Measurements from ENCODE around the gene EEF1A2.

The EEF1A2 gene

DNA sequence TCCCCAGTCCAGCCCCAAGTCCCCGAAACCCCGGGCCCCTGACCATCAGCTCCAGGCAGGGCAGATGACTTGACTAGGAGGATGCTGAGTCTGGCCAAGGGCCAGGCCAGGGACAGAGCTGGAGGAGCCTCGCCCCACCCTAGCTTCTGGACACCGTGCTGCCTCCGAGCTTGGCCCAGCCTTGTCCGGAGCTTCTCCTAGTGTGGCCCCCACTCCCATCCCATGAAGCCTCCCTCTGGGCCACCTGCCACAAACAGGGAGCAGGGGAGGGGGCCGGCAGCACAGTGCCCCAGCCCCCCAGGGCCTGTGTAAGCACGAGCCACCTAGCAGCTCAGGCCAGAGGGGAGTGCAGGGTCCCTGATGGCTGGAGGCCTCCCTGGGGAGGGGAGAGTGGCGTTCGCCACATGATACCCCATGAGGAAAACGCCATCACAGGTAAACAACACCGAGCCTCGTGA, 5.3 kb downstream of the EEF1A2 start:
- H3K4me3 ChIP-seq (ENCODE audit: low read length): no peak overlapping the region
- TF ChIP-seq, protein P1, sequence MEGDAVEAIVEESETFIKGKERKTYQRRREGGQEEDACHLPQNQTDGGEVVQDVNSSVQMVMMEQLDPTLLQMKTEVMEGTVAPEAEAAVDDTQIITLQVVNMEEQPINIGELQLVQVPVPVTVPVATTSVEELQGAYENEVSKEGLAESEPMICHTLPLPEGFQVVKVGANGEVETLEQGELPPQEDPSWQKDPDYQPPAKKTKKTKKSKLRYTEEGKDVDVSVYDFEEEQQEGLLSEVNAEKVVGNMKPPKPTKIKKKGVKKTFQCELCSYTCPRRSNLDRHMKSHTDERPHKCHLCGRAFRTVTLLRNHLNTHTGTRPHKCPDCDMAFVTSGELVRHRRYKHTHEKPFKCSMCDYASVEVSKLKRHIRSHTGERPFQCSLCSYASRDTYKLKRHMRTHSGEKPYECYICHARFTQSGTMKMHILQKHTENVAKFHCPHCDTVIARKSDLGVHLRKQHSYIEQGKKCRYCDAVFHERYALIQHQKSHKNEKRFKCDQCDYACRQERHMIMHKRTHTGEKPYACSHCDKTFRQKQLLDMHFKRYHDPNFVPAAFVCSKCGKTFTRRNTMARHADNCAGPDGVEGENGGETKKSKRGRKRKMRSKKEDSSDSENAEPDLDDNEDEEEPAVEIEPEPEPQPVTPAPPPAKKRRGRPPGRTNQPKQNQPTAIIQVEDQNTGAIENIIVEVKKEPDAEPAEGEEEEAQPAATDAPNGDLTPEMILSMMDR (conservative IDR thresholded peaks at IDR 0.05; ENCODE audit: low read length): no peak
- DNase-seq (ENCODE audit: low read depth): no peak

GRCh38 chr20:63492982-63493381, 5.9 kb downstream of the EEF1A2 start:
- DNase-seq (ENCODE audit: low read depth): no peak
- TF ChIP-seq, protein P1 (conservative IDR thresholded peaks at IDR 0.05; ENCODE audit: low read length): no peak
- no peak overlapping the region for H3K4me3 ChIP-seq (ENCODE audit: low read length)

DNA sequence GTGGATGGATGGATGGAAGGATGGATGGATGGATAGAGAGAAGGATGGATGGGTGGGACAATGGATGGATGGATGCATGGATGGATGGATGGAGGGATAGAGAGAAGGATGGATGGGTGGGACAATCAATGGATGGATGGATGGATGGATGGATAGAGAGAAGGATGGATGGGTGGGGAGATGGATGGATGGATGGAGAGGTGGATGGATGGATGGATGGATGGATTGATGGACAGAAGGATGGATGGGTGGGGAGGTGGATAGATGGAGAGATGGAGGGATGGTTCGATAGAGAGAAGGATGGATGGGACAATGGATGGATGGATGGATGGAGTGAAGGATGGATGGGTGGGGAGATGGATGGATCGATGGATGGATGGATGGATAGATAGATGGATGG, 6.4 kb downstream of the EEF1A2 start:
- TF ChIP-seq, protein P1 (conservative IDR thresholded peaks at IDR 0.05; ENCODE audit: low read length): no peak
- no peak for DNase-seq (ENCODE audit: low read depth)
- H3K4me3 ChIP-seq (ENCODE audit: low read length): no peak overlapping the region

DNA sequence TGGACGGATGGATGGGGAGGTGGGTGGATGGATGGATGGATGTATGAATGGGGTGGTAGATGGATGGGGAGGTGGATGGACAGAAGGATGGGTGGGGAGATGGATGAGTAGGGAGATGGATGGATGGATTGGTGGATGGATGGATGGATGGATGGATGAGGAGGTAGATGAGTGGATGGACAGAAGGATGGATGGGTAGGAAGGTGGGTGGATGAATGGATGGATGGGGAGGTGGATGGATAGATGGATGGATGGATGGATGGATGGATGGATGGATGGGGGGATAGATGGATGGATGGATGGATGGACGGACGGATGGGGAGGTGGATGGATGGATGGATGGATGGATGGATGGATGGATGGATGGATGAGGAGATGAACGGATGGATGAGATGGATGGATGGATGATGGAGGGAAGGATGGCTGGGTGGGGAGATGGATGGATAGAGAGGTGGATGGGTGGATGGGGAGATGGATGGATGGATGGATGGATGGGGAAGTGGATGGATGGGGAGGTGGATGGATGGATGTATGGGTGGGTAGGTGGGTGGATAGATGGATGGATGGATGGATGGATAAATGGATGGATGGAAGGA, 7.2 kb downstream of the EEF1A2 start:
- DNase-seq (ENCODE audit: low read depth): no peak
- TF ChIP-seq, protein P1 (conservative IDR thresholded peaks at IDR 0.05; ENCODE audit: low read length): no peak

DNA sequence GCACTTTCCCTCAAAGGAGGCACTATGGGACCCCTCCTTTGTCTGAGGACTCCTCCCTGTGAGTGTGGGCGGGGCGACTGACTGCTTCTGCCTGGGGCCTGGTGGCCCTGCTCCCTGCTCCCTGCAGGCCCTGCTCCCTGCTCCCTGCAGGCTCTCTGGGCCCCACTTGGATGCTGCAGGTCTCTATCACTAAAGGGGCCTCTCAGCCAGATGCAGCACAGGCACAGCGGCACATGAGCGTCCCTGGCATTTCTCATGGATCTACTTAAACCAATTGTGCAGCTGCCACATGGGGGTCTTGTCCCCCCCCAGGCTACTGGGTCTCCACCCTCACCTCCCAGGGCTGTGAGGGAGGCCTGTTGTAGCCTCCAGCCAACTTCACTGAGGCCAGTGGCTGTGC, 7.8 kb downstream of the EEF1A2 start:
- no peak for DNase-seq (ENCODE audit: low read depth)
- TF ChIP-seq, protein P1 (conservative IDR thresholded peaks at IDR 0.05; ENCODE audit: low read length): no peak
- no peak overlapping the region for H3K4me3 ChIP-seq (ENCODE audit: low read length)

More for the DNA sequence above, 7.2 kb downstream of the EEF1A2 start:
- no peak overlapping the region for H3K4me3 ChIP-seq (ENCODE audit: low read length)

DNA sequence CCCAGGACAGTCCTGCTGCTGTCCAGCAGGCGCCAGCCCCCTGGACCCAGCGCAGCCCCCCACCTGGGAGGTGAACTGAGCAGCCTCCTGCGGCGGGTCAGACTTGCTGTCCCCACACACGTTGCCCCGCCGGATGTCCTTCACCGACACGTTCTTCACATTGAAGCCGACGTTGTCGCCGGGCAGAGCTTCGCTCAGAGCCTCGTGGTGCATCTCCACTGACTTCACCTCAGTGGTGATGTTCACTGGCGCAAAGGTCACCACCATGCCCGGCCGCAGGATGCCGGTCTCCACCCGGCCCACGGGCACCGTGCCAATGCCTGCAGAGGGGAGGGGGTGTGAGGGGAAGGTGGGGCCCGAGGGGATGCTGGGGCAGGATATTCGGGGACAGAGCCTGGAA, 8.5 kb downstream of the EEF1A2 start:
- H3K4me3 ChIP-seq (ENCODE audit: low read length): no peak overlapping the region
- TF ChIP-seq, protein P1 (conservative IDR thresholded peaks at IDR 0.05; ENCODE audit: low read length): no peak
- DNase-seq (ENCODE audit: low read depth): no peak
